Smooth muscle cell of the coronary artery (primary cell): ENCODE measurements around the gene ZNF638. TPM values are rescaled to one million over a fixed set of nuclear protein-coding genes. Genes with fewer than 3 reads are reported as not detected.

Experiments used
- total RNA-seq: library from RNA; depleted of rRNA; stranded (reverse); fragments of >200 nt; gene quantifications from 2 replicates; pipeline ENCODE4 v1.2.3, GENCODE V29; 2014; ENCODE audit warnings: low replicate concordance

The ZNF638 gene
- total RNA-seq: 81.9 and 118 TPM in 2 replicates

GRCh38 chr2:71331581-71332434, at the start of gene ZNF638:
Gene ZNF638 (plus strand): TSS chr2:71331782. CDS start chr2:71348955, 17,173 bp downstream.

GRCh38 chr2:71453404-71454220, 122.0 kb downstream of the ZNF638 start, which contains the start of gene DYSF:
Gene DYSF (plus strand): TSS chr2:71453561.

Other genes starting within 250 kb of the ZNF638 start
- gene MCEE, start 201.6 kb upstream of the ZNF638 start, total RNA-seq: 17.7 and 26.6 TPM in 2 replicates
- 9.5 and 23.0 TPM in 2 replicates for gene MPHOSPH10, start 201.1 kb upstream of the ZNF638 start, total RNA-seq
- 0.45 and 0.47 TPM in 2 replicates for gene PAIP2B, start 104.7 kb upstream of the ZNF638 start, total RNA-seq
- 2.5 and 19.2 TPM in 2 replicates for gene DYSF, start 121.8 kb downstream of the ZNF638 start, total RNA-seq